ENCODE data around the gene PDF.
"Not testable (repeated sequence)": the region's sequence is repeated elsewhere in the genome, so short reads cannot be mapped to it uniquely, and the experiment has no call there.

The PDF gene

DNA sequence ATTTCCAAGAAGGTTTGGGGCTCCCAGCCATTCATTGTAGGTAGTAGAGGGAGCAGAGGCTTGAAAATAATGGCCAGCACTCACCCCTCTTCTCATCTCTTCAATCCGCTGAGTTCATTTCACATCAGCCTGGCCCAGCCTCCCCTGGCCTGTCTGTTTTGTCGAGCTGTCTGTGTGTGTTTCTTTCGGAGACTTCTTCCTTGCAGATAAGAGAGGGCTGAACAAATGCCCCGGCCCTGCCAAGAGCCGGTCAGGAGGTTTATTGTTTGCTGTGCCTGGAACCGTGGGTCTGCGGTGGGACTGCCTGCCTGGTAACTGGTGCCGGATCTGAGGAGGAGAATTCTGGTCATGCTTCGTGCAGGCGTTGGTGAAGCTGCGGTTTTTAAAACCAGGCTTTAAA is 15.9 kb downstream of the PDF start:
- no peak for DNase-seq

DNA sequence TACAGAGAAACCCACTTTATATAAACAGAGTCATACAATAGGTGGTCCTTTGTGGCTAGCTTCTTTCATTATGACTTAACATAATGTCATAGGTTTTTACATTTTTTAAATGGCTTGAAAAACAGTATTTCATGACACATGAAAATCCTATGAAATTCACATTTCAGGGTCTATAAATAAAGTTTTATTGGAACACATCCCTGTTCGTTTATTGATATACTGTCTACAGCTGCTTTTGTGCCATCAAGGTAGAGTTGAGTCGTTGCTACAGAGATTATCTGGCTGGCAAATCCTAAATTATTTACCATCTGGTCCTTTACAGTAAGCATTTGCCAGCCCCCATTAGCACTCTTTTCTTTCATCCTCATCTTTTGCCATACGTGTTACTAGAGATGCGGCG is 16.9 kb downstream of the PDF start:
- DNase-seq = no peak

DNA sequence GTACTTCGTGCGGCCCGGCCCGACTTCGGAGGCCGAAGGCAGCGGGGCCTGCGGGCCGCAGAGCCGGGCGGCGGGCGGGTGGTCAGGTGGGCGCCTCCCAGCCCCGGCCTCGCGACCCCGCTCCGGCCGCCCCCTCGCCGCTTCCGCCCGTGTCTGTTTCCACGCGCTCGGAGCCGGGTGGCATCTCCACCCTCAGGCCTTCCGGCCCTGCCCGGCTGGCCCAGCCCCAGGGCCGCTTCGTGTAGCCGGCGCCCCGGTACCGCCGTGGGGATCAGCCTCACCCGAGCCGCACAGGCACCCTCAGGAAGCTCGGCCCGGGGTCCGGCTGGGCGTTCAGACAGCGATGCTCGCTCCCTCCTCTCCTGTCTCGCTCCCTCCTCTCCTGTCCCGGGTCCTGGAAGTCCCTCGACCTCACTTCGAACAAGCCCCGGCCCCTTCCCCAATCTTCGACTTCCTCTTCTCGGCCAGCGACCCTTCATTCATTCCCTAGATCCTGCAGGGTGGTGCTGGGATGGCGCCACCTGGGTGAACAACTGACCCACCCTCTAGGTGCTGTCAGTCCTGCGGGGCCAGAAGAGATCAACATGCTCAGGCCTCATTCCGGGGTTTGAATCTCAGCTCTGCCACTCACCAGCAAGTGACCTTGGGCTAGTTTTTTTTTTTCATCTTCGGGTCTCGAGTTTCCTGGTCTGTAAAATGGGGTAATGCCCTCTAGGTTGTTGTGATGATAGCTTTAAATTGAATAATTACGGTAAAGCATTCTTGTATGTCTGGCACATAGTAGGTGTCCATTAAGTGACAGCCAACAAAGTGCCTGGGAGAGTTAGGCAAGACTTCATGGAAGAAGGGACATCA is 18.6 kb downstream of the PDF start:
- DNase-seq = peak; percentile 48

DNA sequence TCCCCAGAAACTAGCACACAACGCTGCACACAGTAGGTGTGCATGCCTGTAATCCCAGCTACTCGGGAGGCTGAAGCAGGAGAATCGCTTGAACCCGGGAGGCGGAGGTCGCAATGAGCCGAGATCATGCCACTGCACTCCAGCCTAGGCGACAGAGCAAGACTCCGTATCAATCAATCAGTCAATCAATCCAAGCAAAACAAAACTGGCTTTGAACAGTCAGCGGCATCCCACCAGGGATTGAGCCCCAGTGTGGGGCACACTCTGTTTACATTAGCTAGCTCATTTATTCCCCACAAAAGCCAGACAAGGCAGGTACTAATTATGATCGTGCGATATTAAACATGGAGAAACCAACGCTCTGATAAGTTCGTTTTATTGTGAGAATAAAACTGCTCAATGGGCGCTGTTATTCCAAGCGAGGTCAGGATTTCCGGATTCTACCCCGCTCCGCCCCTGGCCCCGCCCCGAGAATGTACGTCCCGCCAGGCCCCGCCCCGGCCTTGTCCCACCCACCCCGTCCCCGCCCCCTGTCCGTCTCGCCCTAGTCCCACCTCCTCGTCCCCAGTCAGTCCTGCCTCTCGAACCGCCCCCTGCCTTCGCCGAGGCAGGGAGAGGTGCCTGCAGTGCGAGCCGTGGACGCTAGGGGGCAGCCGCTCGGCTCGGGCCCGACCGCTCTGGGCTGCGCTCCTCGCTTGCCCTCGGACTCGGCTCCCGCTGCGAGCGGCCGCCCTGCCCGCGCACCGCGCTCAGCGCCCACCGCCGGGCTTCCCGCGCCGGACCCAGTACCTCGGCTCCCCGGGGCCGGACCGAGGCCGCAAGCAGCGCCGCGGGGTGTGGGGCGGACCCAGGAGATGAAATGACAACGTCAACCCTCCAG is 19.5 kb downstream of the PDF start, which contains the start of gene VPS4A:
VPS4A (plus strand) TSS at position 698 of the 880 bp plus-strand sequence; CDS start at position 860, 162 bp downstream.
- DNase-seq = peak; percentile 98

DNA sequence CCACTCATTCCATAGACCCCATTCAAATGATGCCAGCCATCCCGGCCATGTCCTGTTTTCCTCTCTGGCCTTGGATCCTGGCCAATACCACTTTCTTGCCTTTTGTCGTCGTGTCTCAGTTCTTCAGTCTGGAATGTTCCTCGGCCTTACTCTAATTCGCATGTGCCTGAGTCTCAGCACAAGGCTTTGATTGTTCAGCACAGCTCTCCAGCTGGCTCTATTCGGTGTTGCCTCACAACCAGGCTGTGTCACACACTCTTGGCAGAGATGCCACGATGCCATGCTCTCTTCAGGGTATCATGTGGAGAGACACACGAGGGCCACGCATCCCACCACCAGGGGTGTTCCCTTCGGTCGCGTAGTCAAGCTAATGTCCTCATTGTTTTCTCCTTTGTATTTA is 21.1 kb downstream of the PDF start:
- DNase-seq = no peak

DNA sequence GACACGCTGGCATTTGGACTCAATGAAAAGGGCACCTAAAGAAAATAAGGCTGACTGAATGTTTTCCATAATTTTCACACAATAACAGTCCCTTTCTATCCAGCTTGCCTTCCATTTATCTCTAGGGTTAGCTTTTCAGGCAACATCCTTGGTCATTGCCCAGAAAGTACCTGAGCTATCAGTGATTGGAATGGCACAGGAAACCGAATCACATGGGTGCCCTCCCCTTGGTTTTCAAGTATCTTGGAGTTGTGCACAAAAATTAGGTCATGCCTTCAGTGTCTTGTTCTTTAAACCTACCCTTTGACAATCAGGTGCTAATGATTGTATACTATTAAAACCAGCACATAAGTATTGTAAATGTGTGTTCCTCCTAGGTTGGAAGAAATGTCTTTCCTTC is 22.5 kb downstream of the PDF start:
- no peak for DNase-seq

DNA sequence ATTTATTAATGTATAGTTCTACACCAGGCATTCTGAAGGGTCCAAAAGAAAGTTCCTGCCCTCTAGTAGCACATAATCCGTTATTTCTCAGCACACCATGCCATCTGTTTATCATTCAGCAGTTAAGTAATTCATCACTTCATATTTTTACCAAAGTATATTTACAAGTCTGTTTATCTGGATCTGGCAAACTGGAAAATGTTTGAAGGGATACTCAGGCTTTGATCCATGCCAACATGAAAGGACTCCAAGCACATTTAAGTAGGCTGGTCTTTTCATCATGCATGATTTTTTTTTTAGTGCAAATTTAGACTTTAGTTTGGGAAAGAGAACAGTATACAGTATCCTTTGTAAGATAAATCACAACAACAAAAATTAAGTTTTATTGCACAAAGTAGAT is 23.3 kb downstream of the PDF start:
- DNase-seq = no peak

DNA sequence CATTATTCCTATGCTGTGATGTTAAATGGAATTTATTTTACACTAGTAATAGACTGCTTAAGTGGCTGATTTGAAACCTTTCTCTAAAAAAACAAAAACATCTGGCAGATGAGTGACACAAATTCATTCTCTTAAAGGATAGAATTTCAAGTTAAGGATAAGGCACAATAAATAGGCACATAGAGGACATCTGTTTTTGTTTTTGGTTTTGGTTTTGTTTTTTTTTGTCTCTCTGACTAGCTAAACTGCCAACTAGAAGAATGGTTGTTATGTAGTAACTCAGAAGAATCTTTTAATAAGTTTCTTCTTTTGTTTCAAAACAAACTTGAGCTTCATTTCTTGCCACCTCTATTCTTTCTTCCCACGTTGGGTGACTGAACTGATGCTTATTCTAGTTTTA is 24.4 kb downstream of the PDF start:
- DNase-seq = no peak

DNA sequence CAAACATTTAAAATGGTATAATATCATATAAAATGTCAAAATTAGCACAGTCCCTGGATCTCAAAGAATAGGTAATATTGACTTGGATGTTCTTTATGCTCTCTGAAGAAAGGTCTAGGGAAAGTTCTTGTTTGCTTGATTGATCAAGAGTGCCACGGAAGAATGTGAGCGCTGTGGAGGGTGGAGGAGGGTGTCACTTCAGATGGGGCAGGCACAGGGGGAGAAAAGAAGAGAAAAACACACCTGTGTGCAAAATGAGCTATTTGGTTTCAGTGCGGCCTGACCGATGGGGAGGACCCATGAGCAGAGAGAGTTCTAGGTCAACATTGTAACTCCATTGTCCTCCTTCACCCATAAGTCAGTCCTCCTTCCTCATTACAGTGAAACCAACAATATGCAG is 28.1 kb downstream of the PDF start:
- no peak for DNase-seq

DNA sequence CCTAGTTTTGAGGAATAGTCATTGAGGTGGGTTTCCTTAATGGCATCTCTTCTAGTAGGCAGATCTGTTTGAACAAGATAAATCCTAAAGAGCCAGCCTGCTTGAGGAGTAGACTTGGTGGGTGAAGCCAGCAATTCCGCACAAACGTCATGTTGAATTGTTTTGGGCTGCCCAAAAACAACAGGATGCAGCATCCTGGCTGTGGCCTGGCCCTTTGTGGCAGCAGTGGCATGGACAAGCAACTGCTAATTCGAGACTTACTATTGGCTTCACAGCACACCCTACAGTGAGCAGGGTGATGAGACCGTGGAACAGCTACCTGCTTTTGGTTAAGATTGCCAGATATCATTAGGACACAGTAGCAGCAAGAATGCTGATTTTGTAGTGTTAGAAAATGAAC is 28.5 kb downstream of the PDF start:
- no peak for DNase-seq

DNA sequence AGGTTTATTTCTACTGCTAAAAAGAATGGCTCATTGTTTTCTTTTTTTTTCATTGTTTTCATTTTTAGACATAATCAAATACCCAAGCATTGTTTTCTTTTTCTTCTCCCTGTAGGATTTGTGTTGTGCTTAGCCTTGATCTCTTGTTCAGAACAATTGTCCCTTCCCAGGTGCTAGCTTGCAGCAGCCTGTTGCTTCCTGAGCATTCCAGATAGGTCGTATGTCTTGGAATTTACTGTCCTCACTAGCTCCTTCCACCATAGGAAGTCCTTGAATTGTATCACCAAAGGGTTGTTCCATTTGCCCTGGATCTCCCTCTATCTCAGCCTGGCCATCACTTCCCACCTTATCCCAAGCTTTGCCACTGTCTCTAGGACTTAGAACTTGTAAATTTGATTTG is 29.2 kb downstream of the PDF start:
- DNase-seq = no peak

DNA sequence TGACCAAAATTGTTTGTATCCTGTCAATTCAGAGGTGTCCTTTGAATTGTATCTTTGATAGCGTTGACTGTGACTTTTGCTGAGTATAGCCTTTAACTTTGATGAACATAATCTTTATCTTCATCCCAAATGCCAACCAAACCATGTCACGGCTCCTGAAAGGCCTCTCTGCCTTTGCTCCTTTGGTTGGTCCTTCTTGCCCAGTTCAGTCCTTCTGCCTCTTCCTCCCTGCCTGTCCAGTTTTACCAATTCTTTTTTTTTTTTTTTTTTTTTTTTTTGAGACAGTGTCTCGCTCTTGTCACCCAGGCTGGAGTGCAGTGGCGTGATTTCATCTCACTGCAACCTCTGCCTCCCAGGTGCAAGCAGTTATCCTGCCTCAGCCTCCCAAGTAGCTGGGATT is 32.1 kb downstream of the PDF start:
- DNase-seq = no peak

DNA sequence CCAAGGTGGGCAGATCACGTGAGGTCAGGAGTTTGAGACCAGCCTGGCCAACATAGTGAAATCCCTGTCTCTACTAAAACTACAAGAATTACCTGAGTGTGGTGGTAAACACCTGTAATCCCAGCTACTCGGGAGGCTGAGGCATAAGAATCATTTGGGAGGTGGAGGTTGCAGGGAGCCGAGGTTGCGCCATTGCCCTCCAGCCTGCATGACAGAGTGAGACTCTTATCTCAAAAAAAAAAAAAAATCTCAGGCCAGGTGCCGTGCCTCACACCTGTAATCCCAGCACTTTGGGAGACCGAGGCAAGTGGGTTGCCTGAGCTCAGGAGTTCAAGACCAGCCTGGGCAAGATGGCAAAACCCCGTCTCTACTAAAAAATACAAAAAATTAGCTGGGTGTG is 33.6 kb downstream of the PDF start:
- DNase-seq = not testable (repeated sequence)

DNA sequence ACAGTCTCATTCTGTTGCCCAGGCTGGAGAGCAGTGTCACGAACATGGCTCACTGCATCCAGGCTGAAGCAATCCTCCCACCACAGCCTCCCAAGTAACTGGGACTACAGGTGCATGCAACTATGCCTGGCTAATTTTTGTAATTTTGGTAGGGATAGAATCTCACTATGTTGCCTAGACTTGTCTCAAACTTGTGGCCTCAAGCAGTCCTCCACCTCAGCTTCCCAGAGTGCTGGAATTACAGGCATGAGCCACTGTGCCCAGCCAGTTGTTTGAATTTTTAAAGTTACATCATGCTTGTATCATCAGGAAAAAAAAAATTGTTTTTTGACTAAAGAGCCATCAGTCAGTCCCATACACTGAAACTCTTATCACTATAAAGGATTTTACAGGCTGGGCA is 36.3 kb downstream of the PDF start:
- DNase-seq = no peak

DNA sequence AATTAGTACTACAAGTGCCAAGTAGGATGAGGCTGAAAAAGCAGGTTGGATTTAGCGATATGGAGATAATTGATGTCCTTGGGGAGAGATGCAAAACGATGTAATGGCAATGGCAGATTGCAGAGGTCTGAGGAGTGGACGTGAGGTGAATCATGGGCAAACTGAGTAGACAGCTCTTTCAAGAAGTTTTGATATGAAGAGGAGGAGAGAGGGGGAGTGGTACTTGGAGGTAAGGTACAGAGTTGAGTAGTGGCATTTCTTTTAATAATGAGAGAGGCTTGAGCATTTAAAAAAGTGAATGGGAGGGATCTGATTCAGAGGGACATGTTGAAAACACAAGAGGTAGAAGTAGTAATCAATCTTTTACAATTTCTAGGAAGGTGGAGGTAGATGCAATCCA is 37.0 kb downstream of the PDF start:
- DNase-seq = no peak

DNA sequence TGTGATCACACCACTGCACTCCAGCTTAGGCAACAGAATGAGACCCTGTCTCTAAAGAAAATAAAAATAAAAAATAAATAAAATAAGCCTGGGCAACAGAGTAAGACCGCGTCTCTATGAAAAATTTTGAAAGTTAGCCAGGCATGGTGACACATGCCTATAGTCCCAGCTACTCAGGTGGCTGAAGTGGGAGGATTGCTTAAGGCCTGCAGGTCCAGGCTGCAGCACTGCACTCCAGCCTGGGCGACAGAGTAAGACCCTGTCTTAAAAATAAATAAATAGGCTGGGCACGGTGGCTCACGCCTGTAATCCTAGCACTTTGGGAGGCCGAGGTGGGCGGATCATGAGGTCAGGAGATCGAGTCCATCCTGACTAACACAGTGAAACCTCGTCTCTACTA is 38.7 kb downstream of the PDF start:
- not testable (repeated sequence) for DNase-seq

DNA sequence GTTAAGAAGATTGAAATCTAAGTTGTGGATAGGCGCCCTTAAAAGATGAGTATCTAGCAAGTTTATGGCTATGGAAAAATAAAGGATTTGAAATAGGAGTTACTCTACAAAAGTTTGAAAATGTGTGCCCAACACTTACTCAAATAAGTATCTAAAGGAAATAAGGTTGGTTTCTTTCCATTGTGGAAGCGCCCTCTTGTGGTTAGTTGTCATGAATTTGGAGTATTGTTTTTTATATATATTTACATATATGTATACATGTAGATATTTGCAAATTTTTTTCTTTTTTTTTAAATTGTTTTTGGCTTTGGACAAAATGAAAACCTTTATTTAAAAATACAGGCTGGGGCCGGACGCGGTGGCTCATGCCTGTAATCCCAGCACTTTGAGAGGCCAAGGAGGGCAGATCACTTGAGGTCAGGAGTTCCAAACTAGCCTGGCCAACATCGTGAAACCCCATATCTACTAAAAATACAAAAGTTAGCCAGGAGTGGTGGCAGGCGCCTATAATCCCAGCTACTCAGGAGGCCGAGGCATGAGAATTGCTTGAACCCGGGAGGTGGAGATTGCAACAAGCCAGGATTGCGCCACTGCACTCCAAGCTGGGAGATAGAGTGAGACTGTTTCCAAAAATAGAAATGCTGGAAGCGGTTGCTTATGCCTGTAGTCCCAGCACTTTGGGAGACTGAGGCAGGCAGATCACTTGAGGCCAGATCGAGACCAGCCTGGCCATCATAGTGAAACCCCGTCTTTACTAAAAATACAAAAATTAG is 43.3 kb downstream of the PDF start:
- DNase-seq = peak; percentile 35

DNA sequence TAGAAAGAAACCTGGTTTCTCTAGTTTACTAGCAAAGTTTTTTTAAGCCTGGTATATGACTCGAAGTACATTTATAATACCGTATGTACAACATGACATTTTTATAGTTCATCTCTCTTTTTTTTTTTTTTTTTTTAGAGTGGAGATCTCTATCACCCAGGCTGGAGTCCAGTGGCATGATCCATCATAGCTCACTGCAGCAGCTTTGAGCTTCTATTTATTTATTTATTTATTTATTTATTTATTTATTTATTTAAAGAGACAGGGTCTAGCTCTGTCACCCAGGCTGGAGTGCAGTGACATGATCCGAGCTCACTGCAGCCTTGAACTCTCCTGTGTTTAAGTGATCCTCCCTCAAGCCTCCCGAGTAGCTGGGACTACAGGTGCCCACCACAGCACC is 45.1 kb downstream of the PDF start:
- no peak for DNase-seq

DNA sequence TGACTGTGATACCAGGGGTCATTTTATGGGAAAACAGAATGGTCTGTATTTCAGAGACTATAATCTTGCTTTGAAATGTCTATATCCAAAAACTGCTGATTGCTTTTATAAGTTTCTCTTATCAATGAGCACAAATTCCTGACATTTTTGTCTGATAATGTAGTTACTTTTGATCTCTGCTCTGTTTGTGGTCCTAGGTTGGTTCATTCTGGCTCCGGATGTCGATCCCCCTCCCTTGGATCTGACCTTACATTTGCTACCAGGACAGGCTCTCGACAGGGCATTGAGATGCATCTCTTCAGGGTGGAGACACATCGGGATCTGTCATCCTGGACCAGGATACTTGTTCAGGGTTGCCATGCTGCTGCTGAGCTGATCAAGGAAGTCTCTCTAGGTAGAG is 46.5 kb downstream of the PDF start:
- no peak for DNase-seq

DNA sequence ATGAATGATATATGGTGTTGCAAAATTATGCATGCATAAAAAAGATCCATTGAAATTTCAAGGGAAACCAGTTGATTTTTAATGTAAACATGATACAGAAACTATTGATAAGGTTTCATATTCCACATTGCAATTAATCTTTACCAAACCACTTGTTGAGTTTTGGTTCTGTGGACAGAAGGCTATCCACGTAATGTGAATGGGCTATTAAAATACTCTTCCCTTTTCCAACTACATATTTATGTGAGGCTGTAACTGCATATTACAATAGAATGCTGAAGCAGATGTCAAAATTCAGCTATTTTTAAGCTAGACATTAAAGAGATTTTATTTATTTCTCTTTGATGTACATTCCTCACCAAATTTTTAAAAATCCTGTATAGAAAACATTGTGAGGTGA is 53.0 kb downstream of the PDF start:
- no peak for DNase-seq

Measured in femur (tissue), 1 donor.